Measurements from ENCODE around the gene DMKN. TPM values are rescaled to one million over a fixed set of nuclear protein-coding genes. Genes with fewer than 3 reads are reported as not detected.

DMKN gene
- total RNA-seq, 1 donor from 2014 or later = not detected

GRCh38 chr19:35525873-35526272 is 12.4 kb upstream of the DMKN start:
- DNase-seq (ENCODE audit: low read depth, low spot score) = no peak

GRCh38 chr19:35524181-35524837 is 10.9 kb upstream of the DMKN start:
- DNase-seq (ENCODE audit: low read depth, low spot score) = no peak

GRCh38 chr19:35522745-35523327 is 9.4 kb upstream of the DMKN start:
- DNase-seq (ENCODE audit: low read depth, low spot score) = no peak

GRCh38 chr19:35521124-35521743 is 7.8 kb upstream of the DMKN start:
- DNase-seq (ENCODE audit: low read depth, low spot score) = no peak

GRCh38 chr19:35519291-35519690 is 5.8 kb upstream of the DMKN start:
- no peak for DNase-seq (ENCODE audit: low read depth, low spot score)

- no peak for DNase-seq (ENCODE audit: low read depth, low spot score)
Measured at GRCh38 chr19:35518313-35518712, 4.9 kb upstream of the DMKN start.

- DNase-seq (ENCODE audit: low read depth, low spot score) = no peak
Measured at GRCh38 chr19:35517342-35517741, 3.9 kb upstream of the DMKN start.

GRCh38 chr19:35516310-35516709 is 2.9 kb upstream of the DMKN start:
- DNase-seq (ENCODE audit: low read depth, low spot score) = no peak

GRCh38 chr19:35514282-35514809 is 897 bp upstream of the DMKN start:
- DNase-seq (ENCODE audit: low read depth, low spot score) = no peak

GRCh38 chr19:35512831-35513627 is 420 bp downstream of the DMKN start:
- no peak for DNase-seq (ENCODE audit: low read depth, low spot score)

- no peak for DNase-seq (ENCODE audit: low read depth, low spot score)
Measured at GRCh38 chr19:35511337-35511736, 2.1 kb downstream of the DMKN start.

GRCh38 chr19:35510626-35510964 is 2.9 kb downstream of the DMKN start:
- no peak for DNase-seq (ENCODE audit: low read depth, low spot score)

GRCh38 chr19:35509861-35510625 is 3.4 kb downstream of the DMKN start:
- no peak for DNase-seq (ENCODE audit: low read depth, low spot score)

- no peak for DNase-seq (ENCODE audit: low read depth, low spot score)
Measured at GRCh38 chr19:35509018-35509652, 4.3 kb downstream of the DMKN start.

- no peak for DNase-seq (ENCODE audit: low read depth, low spot score)
Measured at GRCh38 chr19:35508129-35508528, 5.3 kb downstream of the DMKN start.

GRCh38 chr19:35507561-35507960 is 5.9 kb downstream of the DMKN start:
- DNase-seq (ENCODE audit: low read depth, low spot score) = no peak

GRCh38 chr19:35506011-35506410 is 7.4 kb downstream of the DMKN start:
- DNase-seq (ENCODE audit: low read depth, low spot score) = no peak

- DNase-seq (ENCODE audit: low read depth, low spot score) = no peak
Measured at GRCh38 chr19:35502751-35503150, 10.7 kb downstream of the DMKN start.

- no peak for DNase-seq (ENCODE audit: low read depth, low spot score)
Measured at GRCh38 chr19:35501684-35502083, 11.8 kb downstream of the DMKN start.

GRCh38 chr19:35500611-35501010 is 12.8 kb downstream of the DMKN start:
- no peak for DNase-seq (ENCODE audit: low read depth, low spot score)

GRCh38 chr19:35498984-35499527 is 14.4 kb downstream of the DMKN start:
- DNase-seq (ENCODE audit: low read depth, low spot score) = no peak

All from pulmonary artery endothelial cell (primary cell).